Adipose tissue (tissue), 3 donors: Measurements from ENCODE around the gene MAGEA10. TPM values are rescaled to one million over a fixed set of nuclear protein-coding genes. Genes with fewer than 3 reads are reported as not detected.
"Not testable (repeated sequence)": the region's sequence is repeated elsewhere in the genome, so short reads cannot be mapped to it uniquely, and the experiment has no call there.

Experiments
- H3K27ac ChIP-seq: one replicate; pipeline ENCODE4 v1.5.1; 2013; ENCODE audit warnings: low read depth, low read length
- WGBS, 3 donors: extraction: QIAGEN DNeasy Blood & Tissue Kit; methylation state at CpG; one replicate each; pipeline ENCODE4 v1.1.7; 2013; 5-methylcytosine and 5-hydroxymethylcytosine counted together
- polyA plus RNA-seq, 3 donors: library from polyadenylated mRNA; stranded (reverse); fragments of 200-250 nt; gene quantifications; one replicate each; pipeline ENCODE4 v1.2.3, GENCODE V29; 2013
- donor health status: healthy with polysubstance abuse.
- donor health status: Bipolar disorder and iron deficiency.
- donor health status: healthy.

Gene MAGEA10
- not detected for polyA plus RNA-seq

DNA sequence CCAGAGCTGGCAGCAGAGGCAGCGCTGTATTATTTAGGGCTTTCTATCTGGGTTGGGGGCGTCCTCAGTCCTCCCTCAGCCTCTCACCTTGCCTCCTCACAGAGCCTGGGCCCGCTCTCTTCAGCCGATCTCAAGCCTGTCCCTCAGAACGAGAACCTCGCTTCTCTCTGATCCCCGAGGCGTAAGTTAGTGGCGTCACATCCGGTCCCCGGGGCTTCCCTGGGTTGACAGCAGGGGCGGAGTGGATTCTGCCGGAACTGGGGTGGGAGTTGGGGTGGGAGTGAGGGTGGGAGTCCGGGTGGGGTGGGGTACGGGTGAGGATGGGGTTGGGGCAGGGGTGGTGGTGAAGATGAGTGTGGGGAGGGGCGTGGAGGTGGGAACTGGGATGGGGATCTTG lies at the start of gene MAGEA10:
MAGEA10 (minus strand) TSS at position 190 of the 397 bp plus-strand sequence. CDS start 2,957 bp downstream, outside the sequence.
- WGBS, 3 donors = 92 to 94% (median 93%) methylated on average over 6 to 16 of the region's 16 CpGs
- no peak within 1 kb of the TSS for H3K27ac ChIP-seq

DNA sequence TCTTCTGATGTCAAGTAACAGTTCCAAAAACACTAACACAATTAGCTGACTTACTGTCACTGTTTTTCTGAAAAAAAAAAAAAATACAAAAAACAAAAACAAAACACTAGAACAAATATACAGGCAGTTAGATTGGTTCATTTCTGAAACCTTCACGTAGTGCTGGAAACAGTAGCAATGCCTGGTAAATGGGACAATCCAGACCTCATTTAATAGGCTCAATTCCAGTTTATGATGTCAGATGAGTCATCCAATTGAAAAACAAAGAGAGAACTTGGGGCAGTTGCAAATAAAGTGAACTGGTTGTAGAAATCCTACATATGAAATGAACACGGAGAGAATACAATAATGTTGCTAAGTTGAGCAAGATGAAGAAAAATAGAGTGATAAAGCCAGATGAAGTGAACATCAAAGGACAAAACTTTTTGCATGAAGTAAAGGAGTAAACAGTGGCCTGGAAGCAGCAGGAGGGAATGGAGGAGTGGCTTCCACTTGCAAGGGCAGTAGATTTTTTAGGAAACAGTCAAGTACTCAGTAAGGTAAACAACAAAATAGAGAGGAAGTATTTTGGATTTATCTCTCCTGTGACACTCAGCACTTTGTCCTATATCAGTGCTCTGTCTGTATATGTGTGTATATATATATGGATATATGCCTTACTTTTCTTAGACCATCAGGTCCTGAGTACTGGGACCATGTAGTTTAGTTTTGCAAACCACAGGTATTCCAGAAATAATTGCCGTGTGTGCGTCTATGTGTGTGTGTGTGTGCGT lies 39.3 kb upstream of the MAGEA10 start:
- no peak overlapping the region for H3K27ac ChIP-seq
- 72 to 87% (median 87%) methylated on average over 5 of the region's 5 CpGs for WGBS, 3 donors

DNA sequence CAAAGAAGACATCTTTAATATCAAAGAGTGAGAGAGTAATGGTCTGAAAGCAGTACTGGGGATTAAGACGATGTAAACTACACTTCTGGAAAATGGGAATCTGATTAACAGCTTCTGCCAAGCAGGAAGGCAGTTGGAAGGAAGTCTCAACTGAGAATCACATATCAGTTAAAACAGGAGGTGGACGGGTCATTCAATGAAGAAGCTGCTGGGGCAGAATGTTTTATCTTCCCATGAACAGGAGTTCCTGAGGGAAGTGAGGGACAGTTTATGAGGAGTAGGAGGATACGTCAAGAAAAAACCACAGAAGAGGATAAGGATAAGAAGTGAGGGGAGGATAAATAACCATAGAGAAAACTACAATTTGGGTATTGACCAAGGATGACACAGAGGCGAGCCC lies 38.7 kb upstream of the MAGEA10 start:
- WGBS, 3 donors = 56 to 68% (median 62%) methylated on average over 4 of the region's 4 CpGs
- no peak overlapping the region for H3K27ac ChIP-seq

DNA sequence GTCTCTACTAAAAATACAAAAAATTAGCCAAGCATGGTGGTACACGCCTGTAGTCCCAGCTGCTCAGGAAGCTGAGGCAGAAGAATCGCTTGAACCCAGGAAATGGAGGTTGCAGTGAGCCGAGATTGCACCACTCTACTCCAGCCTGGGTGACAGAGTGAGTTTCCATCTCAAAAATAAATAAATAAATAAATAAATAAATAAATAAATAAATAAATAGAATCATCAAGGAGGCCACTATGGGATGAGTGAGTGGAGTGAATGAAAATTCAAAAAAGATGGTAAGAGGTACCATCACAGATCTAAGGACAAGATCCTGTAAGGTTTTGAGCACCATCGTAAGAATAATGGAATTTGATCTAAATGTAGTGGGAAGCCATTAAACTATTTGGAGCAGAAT lies 37.5 kb upstream of the MAGEA10 start:
- not testable (repeated sequence) for H3K27ac ChIP-seq
- WGBS, 3 donors = 81 to 90% (median 87%) methylated on average over 4 of the region's 4 CpGs

DNA sequence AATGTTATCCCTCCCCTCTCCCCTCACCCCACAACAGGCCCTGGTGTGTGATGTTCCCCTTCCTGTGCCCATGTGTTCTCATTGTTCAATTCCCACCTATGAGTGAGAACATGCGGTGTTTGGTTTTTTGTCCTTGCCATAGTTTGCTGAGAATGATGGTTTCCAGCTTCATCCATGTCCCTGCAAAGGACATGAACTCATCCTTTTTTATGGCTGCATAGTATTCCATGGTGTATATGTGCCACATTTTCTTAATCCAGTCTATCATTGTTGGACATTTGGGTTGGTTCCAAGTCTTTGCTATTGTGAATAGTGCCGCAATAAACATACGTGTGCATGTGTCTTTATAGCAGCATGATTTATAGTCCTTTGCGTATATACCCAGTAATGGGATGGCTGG lies 35.5 kb upstream of the MAGEA10 start:
- H3K27ac ChIP-seq = not testable (repeated sequence)
- no CpG with 5 or more reads among the region's 4 CpGs for WGBS, 3 donors

DNA sequence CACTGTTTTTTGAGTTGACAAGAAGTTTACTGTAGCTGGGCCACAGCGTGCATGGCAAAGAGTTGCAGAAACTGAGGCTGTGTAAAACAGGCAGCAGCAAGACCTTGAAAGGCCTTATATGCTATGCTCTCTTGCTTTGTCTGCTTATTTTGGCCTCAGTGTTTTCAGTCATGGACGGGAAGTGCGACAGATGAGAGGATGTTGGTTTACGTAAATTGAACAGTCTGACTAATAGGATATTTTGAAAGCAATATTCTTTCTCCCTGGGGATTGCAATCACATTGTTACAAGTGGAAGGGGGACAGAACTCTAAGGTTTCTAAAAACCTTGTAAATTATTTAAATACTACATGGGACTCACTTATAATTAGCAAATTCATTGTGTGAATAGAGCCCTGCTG lies 32.2 kb upstream of the MAGEA10 start:
- WGBS, 3 donors = 55 to 83% (median 77%) methylated on average over 4 of the region's 4 CpGs
- no peak overlapping the region for H3K27ac ChIP-seq

DNA sequence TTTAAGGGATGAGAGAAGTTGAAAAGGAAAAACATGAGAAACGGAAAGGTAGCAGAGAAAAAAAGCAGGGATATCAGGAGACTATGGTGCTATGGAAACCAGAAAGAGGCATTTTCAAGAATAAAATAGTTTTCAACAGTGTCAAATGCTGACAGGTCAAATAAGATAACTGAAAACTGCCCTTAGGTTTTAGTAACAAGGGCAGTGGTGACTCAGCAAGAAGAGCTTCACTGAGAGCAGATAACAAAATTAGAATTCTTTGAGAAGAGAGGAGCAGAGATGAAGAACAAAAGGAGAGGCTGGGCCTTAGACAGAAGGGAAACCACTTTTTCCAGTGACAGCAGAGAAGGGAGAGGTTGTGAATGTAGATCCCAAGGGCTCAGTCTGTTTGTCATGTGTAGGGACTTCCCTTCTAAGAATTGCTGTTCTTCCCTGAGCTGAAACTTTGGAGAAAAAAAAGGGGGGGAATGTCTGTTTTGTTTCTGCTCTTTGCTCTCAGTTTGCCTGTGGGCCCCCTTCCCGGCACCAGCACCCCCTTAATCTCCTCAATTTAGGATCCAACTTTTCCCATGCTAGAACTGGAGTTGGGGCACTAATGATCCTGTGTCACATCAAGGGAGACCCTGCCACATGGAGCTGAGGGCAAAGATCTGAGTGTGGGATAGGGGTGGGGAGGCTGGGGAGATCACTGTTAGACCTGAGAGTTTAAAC lies 26.8 kb upstream of the MAGEA10 start:
- no peak overlapping the region for H3K27ac ChIP-seq
- 72 to 82% (median 75%) methylated on average over 2 of the region's 2 CpGs for WGBS, 3 donors

DNA sequence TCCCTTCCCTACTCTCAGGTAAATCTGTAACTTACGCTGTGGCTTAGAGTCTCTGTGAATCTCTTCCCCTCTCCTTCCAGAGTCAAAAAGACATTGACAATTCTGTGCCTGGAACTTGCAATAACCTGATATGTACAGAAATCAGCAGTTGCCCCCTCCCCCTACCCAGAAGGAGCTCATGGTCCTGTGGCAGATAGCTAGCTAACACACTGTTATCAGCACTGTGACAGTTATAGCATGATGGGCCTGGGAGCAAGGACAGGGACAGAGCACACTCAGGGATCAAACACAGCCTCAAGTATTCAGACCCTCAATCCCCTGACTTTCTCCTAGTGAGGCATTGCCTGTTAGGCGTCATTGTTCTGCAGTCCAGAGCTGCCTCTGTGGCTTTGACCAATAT lies 18.7 kb upstream of the MAGEA10 start:
- no peak overlapping the region for H3K27ac ChIP-seq
- 72 to 94% (median 92%) methylated on average over 2 of the region's 2 CpGs for WGBS, 3 donors

DNA sequence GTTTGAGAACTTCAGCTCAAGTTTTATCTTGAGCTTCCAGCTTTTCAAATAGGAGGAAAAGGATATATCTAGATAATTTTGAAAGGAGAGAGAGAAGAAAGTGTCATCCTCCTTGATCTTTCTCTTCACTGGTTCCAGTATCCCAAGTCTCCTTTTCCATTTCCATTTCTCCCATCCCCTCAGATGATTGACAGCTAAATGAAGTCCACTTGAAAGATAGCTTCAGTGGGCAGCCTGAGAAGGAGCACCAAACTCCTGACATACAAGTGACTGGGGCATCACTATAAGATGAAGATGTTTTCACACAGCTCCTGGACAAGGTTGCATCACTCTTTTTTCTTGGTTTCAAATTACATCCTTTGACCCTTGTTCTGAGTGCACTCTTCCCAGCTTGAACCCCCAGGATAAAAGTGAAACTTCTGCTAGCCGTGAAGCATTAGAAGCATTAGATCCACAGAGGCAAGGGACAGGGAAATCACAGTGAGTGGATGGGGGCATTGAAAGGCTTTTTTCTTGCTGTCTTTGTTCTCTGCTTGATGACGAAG lies 17.5 kb upstream of the MAGEA10 start:
- WGBS, 3 donors = 25 to 71% (median 65%) methylated on average over 2 of the region's 2 CpGs
- no peak overlapping the region for H3K27ac ChIP-seq

DNA sequence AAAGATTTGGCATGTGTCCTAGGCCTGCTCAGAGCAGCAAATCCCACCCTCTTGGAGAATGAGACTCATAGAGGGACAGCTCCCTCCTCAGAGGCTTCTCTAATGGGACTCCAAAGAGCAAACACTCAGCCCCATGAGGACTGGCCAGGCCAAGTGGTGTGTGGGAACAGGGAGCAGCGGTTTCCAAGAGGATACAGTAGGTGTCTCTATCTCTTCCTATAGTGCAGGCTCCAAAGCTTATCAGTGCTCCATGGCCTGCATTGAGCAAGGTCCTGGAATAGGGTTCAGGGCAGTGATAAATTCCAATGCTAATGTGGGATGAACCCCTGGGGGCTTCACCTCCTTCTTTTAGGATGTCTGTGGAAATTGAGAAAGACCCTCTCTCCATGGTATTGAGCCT lies 15.7 kb upstream of the MAGEA10 start:
- H3K27ac ChIP-seq = no peak overlapping the region
- 46 to 70% (median 67%) methylated on average over 1 of the region's 1 CpG for WGBS, 3 donors

DNA sequence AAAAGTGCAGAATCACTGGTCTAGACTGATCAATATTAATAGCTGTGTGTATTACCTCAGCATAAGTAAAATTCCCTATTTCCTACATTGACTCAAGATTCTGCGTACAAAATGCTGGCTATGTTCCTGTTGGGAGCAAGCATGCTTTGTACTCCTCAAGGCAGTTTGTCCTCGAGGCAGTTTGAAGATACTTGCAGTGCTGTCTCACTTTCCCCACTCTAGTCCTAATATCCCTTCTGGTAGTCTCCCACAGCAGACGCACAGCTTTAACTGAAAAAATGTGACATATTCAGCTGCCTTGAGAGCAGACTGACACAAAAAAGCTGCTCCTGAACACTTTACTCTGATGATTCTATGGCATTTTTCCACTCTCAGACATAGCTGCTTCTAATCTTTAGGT lies 12.9 kb upstream of the MAGEA10 start:
- WGBS, 3 donors = 71 to 82% (median 75%) methylated on average over 3 of the region's 3 CpGs
- no peak overlapping the region for H3K27ac ChIP-seq

DNA sequence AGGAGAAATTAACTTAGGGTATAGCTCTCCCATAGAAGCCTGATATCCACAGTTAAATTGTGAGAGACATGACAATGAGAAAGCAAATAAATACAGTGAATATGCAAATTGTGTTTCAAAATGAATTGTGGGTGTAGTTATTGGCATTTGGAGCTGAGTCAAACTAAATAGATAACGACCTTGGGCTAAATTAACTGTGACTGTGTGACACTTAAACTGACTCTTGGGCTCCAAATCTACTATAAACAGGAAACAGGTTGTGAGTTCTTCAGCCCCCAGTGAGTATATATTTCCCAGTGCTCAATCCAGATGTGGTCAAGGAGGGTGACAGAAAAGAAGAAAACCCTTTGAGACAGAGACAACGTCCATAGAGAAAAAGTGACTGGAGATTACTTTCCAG lies 11.3 kb upstream of the MAGEA10 start:
- H3K27ac ChIP-seq = no peak overlapping the region
- 17 to 32% (median 21%) methylated on average over 2 of the region's 2 CpGs for WGBS, 3 donors

DNA sequence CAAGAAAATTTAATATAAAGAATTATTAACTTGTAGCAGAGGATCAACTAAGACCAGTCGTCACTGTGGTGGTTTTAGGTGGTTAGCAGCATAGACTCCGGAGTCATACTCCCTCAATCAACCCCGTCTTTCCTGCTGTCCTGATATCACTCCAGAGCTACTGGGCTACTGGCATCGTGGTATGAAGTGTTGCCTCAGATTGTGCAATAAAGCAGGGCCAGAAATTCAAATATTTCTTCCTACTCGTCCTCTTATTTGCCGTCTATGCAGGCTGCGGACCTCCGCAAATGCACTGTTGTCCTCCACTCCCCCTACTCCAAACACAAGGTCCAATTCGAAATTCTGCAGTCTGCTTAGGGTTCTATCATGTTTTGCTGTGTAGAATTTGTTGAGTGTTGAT lies 1.2 kb upstream of the MAGEA10 start:
- 66 to 83% (median 82%) methylated on average over 9 of the region's 9 CpGs for WGBS, 3 donors

DNA sequence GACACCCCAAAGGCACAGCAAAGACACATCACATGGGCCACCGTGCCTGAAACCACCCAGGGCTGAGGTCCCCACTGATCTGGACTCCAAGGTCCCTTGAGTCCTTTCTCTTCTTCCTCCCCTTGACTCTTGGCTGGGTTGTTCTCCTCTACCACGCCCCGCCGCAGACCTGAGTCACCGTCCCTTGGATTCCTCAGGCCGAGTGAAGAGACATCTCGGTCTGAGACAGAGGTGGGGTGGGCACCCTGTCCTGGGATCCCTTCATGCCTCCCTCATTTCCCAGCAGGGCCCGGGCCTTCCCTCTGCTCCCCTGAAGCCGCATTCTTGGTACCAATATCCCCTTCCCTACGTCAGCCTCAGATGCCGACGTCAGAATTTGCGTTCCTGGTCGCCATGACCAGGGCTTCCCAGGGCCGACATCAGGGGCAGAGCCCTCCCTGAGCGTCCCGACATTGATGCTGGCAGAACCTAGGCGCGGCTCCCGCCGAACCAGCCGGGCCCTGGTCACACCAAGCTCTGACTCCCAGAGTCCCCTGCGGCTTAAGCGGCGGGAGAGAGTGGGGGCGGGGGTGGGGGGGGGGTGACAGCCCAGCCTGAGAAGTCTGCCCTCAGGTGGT lies 498 bp downstream of the MAGEA10 start:
- 87 to 96% (median 92%) methylated on average over 16 to 26 of the region's 26 CpGs for WGBS, 3 donors
- no peak overlapping the region for H3K27ac ChIP-seq

More for the DNA sequence above, 1.2 kb upstream of the MAGEA10 start:
- H3K27ac ChIP-seq = no peak overlapping the region

DNA sequence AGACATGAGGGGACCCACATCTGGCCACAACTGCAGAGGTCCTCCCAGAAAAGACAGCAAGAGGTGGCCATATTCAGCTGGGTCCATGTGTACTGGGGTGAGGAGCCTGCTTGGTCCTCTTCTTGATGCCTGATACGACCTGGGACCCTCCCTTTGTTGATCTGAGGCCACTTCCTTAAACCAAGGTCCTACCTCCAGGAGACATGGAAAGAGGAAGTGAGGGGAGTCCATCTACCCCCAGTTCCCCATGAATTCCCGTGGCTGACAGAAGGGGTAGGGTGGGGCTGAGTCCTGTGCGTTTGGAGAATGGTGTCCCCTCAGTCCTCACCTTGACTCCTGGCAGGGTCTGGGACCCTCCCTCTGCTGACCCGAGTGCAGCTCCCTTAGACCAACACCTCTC lies 2.1 kb downstream of the MAGEA10 start:
- 46 to 65% (median 50%) methylated on average over 4 of the region's 4 CpGs for WGBS, 3 donors
- no peak overlapping the region for H3K27ac ChIP-seq

DNA sequence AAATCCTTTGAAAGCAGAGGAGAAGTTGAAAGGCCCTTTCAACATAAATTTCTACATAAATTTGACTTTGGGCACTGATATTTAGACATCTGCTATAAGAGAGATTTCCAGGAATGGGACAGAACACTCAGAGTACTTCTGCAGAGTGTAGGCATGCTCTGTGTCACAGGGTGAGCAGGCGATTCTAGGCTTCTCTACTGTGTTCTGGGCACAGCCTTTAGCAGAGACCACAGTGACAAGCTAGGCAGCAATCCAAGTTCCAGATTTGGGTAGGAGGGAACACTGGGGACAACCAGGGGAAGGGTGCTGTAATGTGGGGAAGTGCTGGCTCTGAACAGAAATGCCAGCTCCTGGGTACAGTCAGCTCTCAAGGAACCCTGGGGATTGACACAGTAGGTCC lies 6.9 kb downstream of the MAGEA10 start:
- H3K27ac ChIP-seq = no peak overlapping the region
- 71 to 100% (median 78%) methylated on average over 1 of the region's 1 CpG for WGBS, 3 donors

DNA sequence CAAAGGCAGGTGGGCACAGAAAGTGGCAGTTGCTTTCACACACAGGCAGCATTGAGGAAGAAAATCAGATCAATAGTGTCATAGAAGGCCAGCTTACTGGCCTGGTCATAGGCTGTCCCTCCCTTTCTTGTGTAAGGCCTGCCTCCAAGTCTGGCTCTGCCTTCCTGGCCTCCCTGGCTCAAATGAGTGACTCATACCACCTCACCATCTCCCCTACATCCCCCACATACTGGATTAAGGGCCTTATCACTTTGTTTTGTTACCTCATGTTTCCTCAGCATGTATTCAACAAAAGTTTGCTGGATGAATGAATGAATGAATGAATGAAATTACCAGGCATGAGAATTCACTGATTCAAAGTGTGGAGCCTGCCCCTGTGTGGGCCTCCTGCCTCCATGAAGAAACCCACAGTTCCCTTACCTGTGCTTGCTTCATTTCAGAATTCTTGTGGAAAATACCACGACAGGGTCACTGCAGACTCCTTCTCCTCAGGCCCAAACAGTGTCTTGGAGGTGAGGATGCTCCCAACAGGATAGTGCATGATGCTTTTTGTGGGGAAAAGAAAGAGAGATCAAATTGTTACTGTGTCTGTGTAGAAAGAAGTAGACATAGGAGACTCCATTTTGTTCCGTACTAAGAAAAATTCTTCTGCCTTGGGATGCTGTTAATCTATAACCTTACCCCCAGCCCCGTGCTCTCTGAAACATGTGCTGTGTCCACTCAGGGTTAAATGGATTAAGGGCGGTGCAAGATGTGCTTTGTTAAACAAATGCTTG lies 9.1 kb downstream of the MAGEA10 start:
- H3K27ac ChIP-seq = not testable (repeated sequence)
- WGBS, 3 donors = 71 to 100% (median 72%) methylated on average over 1 to 3 of the region's 4 CpGs

DNA sequence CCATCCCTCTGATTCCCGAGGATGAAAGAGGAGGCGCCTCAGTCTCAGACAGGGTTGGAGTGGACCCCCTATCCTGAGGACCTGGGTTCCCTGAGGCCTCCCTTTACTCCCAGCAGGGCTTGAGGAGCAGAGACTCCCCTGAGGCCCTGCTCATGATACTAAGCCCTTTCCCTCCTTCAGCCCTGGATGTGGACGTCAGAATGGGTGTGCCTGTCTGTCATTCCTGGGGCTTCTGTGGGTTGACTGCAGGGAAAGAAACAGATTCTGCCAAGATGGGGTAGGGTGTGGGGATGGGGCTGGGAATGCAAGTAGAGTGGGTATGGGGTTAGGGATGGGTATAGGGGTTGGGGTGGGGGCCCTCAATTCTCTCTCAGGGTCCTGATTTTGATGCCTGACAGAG lies 21.1 kb downstream of the MAGEA10 start:
- WGBS, 3 donors = 69 to 85% (median 76%) methylated on average over 3 of the region's 3 CpGs
- H3K27ac ChIP-seq = no peak overlapping the region
